GM21825 (cell line): ENCODE results near the gene MSMB.
"Not testable (repeated sequence)": the region's sequence is repeated elsewhere in the genome, so short reads cannot be mapped to it uniquely, and the experiment has no call there.

ENCODE experiments used
- ATAC-seq: cut with Tn5 transposase; IDR thresholded peaks from one replicate; pipeline ENCODE4 v1.9.1; 2021; ENCODE audit warnings: mild to moderate bottlenecking, moderate library complexity; ENCODE audit not compliant: unreplicated experiment

MSMB gene

GRCh38 chr10:46046261-46046660 is at the start of gene MSMB:
Gene MSMB, minus strand, starts transcription at chr10:46046269. Its CDS starts 32 bp downstream, at chr10:46046237.
- no peak for ATAC-seq

GRCh38 chr10:46094931-46095750 is 49.1 kb upstream of the MSMB start:
- ATAC-seq: no peak

- no peak for ATAC-seq
Measured at GRCh38 chr10:46094197-46094500, 48.1 kb upstream of the MSMB start.

DNA sequence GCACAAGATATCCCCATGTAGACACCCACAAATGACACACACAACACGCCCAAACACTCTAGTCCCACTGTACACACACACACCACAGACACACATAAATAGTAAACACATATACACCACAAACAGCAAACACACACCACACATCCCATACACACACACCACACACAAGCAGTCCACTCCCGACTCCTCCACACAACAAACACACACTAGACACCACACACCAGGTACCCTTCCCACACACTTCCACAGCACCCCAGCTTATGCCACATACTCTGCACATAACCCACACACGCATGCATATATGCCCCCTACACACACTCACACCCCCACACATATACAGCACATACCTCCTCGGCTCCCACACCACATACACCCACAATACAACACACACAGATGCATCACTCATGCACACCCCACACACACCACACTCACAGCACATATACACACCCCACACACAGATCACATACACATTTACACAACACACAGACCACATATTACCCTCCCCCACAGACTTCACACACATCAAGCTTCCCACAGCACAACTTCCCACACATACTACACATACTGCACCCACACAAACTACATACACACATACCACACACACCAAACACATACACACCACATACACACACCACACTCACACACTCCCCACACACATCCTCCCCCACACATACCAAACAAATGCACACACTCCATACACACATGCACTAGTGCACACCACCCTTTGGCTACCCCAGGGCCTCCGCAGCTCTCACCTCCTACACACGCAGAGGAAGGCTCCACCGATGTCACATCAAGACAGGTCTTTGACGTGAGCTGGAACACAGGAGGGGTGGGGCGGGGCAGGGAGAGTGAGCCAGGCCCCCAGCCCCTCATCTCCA is 47.5 kb upstream of the MSMB start:
- ATAC-seq: not testable (repeated sequence)

DNA sequence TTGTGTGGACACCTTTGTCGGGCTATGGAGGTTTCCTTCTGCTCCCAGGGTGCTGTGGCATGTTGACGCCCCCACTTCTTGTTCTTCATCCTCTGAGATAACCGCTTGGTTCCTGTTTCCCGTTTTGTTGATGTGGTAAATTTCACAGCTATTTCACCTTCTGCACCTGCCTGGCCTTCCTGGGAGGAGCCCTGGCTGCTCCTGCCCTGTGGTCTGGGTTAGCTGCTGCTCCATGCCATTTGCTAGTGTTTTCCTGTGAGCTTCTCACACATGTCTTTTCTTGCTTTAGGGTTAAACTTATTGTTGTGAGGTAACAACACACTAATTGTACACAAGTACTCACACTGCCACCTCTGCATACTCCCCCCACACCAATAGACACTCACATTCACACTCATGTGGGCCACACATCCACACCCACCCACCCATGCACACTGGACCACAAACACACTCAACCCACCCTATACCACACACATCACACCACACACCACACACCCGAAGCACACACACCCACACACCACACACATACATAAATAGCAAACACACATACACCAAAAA is 46.5 kb upstream of the MSMB start:
- peak; percentile 46 for ATAC-seq

DNA sequence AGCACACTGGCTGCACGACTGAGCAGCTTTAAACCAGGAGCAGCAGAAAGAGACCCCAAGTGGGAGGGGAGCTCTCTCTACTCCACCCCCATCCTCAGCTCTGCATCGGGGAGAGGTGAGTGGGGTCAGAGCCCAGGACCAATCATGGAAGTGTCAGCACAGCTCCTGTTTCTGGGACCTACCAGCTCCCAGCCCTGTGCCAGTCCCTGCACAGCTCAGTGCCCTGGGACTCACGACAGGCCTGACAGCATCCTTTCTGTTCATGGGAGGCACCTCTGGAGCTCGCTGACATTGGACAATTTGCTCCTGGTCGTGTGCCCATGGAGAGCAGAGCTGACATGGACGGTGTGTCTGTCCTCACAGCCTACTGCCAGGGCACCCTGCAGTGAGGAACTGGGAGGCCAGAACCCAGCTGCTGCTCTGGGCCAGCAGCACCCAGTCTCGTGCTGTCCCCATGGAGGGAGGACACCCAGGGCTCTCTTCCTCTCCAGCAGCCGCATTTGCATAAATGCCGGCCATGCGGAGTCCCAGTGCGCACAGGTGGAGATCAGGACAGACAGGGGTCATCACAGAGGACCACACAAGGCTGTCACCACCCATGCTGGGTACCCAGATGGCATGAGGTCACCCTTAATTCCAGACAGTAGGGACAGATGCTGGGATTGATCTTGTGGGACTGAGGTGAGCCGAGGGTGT is 45.9 kb upstream of the MSMB start:
- peak; percentile 24 for ATAC-seq

- ATAC-seq: no peak
Measured at GRCh38 chr10:46091080-46091827, 45.2 kb upstream of the MSMB start.

- no peak for ATAC-seq
Measured at GRCh38 chr10:46090258-46090812, 44.3 kb upstream of the MSMB start.

DNA sequence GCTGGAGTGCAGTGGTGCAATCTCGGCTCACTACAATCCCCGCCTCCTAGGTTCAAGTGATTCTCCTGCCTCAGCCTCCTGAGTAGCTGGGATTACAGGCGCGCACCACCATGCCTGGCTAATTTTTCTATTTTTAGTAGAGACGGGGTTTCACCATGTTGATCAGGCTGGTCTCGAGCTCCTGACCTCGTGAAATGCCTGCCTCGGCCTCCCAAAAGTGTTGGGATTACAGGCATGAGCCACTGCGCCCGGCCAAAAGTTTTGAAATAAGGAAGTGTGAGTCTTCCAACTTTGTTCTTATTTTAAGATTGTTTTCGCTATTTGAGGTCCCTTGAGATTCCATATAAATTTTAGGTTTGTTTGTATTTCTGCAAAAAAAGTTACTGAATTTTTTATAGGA is 41.3 kb upstream of the MSMB start:
- ATAC-seq: not testable (repeated sequence)

DNA sequence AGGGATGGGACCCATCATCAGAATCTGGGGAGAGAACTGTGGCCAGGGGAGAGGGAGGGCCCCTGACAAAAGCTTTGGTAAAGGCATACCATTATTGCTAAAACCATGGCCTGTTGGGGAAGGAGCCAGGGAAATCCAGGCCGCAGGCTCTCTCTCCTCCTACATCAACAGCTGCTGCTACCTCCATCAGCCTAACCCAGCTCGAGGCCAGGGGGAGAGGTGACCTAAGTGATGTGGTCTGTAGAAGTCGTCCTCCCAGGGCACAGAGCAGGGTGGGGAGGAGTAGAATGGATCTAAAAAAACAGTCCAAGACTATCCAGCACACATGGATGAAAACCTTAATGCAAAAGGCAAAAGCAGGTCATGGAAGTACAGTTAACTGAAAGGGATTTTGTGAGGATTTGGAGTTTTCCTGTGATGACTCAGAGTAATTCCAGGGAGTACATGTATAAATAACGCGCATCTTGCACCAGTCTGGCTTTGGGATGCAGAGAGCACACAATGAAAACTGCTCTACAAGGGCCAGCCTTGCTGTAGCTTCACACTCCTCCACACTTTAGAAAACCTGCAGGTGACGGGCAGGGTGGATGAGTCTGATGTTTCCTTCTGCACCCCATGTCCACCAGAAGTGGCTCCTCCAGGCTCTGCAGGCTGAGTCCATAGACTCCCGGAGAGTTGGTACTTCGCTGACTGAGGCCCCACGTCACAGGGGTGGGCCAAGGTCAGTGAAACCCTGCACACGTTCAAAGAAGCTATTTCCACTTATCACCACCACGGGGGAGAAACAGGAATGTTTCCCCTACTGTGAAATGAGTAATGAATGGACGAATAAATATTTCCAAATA is 38.5 kb upstream of the MSMB start:
- no peak for ATAC-seq

DNA sequence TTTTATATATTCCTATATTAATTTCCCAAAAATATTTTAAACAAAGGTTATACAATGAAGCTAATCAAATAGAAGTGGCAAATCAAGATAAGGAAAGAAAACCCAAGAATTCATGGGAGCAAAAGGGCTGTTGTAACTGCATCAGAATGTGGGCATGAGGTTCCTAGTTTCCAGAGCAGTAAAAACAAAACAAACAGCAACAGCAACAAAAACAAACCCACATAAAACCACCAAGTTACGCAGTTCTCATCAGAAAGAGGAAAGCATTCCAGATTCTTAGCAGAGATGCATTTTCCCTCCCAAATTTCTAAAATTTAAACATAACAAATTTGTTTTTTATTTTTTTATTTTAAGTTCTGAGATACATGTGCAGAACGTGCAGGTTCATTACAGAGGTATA is 34.8 kb upstream of the MSMB start:
- ATAC-seq: no peak

DNA sequence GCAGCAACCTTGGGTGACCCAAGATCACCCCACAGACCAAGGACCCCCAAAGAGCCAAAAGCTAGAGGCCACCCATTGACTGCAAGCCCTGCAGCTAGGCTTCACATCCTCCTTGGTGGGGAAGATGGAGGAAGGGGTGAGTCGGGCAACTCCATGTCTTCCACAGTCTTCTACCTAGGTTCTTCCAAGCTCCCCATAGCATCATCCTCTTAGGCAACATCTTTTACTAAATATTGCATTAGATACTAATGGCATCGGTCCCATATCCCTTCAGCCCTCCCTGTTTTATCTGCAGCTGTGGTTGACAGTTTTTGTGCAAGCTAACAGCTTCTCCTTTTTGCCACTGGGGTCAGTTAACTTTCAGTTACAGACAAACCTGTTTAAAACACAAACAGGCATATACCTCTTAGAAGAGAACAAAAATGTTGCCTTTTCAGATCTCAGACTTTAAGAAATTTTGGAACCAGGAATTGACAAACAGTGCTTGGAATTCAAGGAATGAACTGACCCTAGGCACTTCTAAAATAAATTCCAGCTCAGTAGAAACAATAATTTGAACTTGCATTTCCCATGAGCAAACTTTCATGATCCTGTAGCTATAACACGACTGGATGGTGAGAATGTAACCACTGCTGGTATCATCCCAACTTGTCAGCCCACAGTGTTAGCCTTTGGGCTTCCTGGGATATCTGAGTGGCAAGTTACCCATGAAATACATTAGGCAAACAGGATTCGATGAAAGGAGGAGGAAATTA is 33.9 kb upstream of the MSMB start:
- no peak for ATAC-seq

DNA sequence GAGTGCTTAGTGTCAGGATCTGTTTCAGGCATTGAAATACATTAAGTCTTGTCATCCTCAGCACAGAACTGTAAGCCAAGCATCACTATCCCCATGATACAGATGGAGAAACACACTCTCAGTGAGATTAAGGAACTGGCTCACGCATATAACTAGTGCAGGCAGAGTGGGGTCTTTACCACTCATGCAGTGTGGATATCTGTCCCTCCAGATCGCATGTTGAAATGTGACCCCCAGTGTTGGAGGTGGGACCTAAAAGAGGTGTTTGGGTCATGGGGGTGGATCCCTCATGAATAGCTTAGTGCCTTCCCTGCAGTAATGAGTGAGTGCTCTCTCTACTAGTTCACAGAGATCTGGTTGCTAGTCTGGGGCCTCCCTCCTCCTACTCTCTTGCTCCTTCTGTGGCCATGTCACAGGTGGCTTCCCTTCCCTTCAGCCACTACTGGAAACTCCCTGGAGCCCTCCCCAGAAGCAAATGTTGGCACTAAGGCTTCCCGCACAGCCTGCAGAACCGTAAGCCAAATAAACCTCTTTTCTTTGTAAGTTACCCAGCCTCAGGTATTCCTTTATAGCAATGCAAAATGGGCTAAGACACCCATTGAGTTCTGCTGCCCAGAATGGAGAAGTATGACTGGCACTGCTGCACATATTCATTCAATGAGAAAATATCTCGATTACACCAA is 31.8 kb upstream of the MSMB start:
- ATAC-seq: no peak

GRCh38 chr10:46077141-46077554 is 31.1 kb upstream of the MSMB start:
- no peak for ATAC-seq

- ATAC-seq: no peak
Measured at GRCh38 chr10:46075869-46076268, 29.8 kb upstream of the MSMB start.

- ATAC-seq: no peak
Measured at GRCh38 chr10:46074196-46074946, 28.3 kb upstream of the MSMB start.

DNA sequence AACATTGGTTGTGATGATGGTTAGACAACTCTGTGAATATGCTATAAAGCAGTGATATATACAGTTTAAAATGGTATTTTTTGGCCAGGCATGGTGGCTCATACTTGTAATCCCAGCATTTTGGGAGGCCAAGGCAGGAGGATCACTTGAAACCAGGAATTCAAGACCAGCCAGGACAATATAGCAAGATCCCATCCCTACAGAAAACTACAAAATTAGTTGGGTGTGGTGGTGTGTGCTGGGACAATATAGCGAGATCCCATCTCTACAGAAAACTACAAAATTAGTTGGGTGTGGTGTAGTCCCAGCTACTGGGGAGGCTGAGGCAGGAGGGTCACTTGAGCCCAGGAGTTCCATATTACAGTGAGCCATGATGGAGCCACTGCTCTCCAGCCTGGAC is 27.5 kb upstream of the MSMB start:
- ATAC-seq: no peak
